ENCODE measurements around the gene CSRP3.

- TF ChIP-seq POLR2A (IDR thresholded peaks at IDR 0.05; ENCODE audit: low read length) (no peak), GATA1 (IDR thresholded peaks at IDR 0.05; ENCODE audit: low read depth, low read length) (no peak)
Observed at GRCh38 chr11:19185516-19186052, 16.2 kb downstream of the CSRP3 start.
